Endothelial cell of umbilical vein (primary cell): ENCODE results near the gene ZIC2. TPM values are rescaled to one million over a fixed set of nuclear protein-coding genes. Genes with fewer than 3 reads are reported as not detected.

Experiments
- BruUV-seq: library from RNA; stranded (reverse); fragments of 400-500 nt; replicated peaks from 2 replicates; lab custom pipeline; 2021; lab: Mats Ljungman, UMichigan
- CTCF ChIA-PET: fragments of 300-600, 350-600 bp; sonication (Branson Sonifier 250); formaldehyde crosslinking; loops from one replicate; lab custom pipeline; 2021; ENCODE audit warnings: antibody characterized with exemption, inconsistent platforms; lab: Charles Lee
- POLR2A ChIA-PET: fragments of 300-600, 350-600 bp; sonication (Branson Sonifier 250); formaldehyde crosslinking; loops from one replicate; lab custom pipeline; 2021; ENCODE audit warnings: antibody characterized with exemption, inconsistent platforms; lab: Charles Lee
- DNase-seq: peaks from one replicate; pipeline ENCODE4 v3.0.0-alpha.2; 2011; ENCODE audit warnings: low read depth, low spot score
- FAIRE-seq: peaks from 2 replicates; lab custom pipeline; 2011; peaks lifted over from hg19 to GRCh38; lab: Jason Lieb, UNC
- H2AFZ ChIP-seq: 2 replicates; pipeline ENCODE4 v1.6.0; 2012; ENCODE audit warnings: low read depth, low read length, control low read depth, inconsistent platforms
- H3K27ac ChIP-seq: 2 replicates; pipeline ENCODE4 v1.5.1; 2011; ENCODE audit warnings: low read depth, mild to moderate bottlenecking, control low read depth, low read length, moderate library complexity; ENCODE audit not compliant: insufficient read depth
- H3K27me3 ChIP-seq, 2 experiments: 2 replicates each; pipeline versions ENCODE4 v1.6.0 to v1.6.1; 2011; ENCODE audit warnings: low read length in 2 of 2, mixed read lengths in 1 of 2; ENCODE audit not compliant: control insufficient read depth in 2 of 2, insufficient read depth in 2 of 2
- H3K36me3 ChIP-seq, 2 experiments: 2 replicates in 1 of 2; 3 replicates in 1 of 2; pipeline ENCODE4 v1.5.1; 2011; ENCODE audit warnings: low read length in 2 of 2, mild to moderate bottlenecking in 1 of 2, moderate library complexity in 1 of 2; ENCODE audit not compliant: control insufficient read depth in 2 of 2, insufficient read depth in 2 of 2; ENCODE audit errors: extremely low read depth in 1 of 2
- H3K4me1 ChIP-seq: 3 replicates; pipeline ENCODE4 v1.5.1; 2011; ENCODE audit warnings: mild to moderate bottlenecking, low read length; ENCODE audit not compliant: control insufficient read depth, insufficient read depth; ENCODE audit errors: extremely low read depth
- H3K4me2 ChIP-seq: 2 replicates; pipeline ENCODE4 v1.6.1; 2011; ENCODE audit warnings: low read length, control low read depth, mixed read lengths; ENCODE audit not compliant: insufficient read depth
- H3K4me3 ChIP-seq, 3 experiments: fragments of 200-600 bp in 1 of 3; sonication (generic), shearing (Covaris generic) in 1 of 3; replicated peaks in 1 of 3; 2 replicates each; pipeline ENCODE4 v1.5.1; 2011 to 2016; ENCODE audit warnings: control low read depth in 3 of 3, low read length in 3 of 3, mild to moderate bottlenecking in 2 of 3, inconsistent platforms in 1 of 3, low read depth in 1 of 3, moderate library complexity in 1 of 3; ENCODE audit not compliant: insufficient read depth in 1 of 3
- H3K79me2 ChIP-seq: 2 replicates; pipeline ENCODE4 v1.6.0; 2012; ENCODE audit warnings: low read length, inconsistent platforms; ENCODE audit not compliant: control insufficient read depth, insufficient read depth
- H3K9ac ChIP-seq: replicated peaks from 2 replicates; pipeline ENCODE3; 2011; ENCODE audit warnings: low read length, control low read depth; ENCODE audit not compliant: insufficient read depth; ENCODE audit errors: extremely low read depth
- H3K9me1 ChIP-seq: replicated peaks from 3 replicates; pipeline ENCODE4 v1.6.0; 2011; ENCODE audit warnings: mild to moderate bottlenecking, low read length; ENCODE audit not compliant: control insufficient read depth, insufficient read depth; ENCODE audit errors: extremely low read depth
- H3K9me3 ChIP-seq: replicated peaks from 2 replicates; pipeline ENCODE4 v1.5.1; 2012; ENCODE audit warnings: low read length, inconsistent platforms; ENCODE audit not compliant: control insufficient read depth, insufficient read depth
- H4K20me1 ChIP-seq: replicated peaks from 2 replicates; pipeline ENCODE3; 2011; ENCODE audit warnings: mild to moderate bottlenecking, low read length; ENCODE audit not compliant: control insufficient read depth, insufficient read depth; ENCODE audit errors: extremely low read depth
- EZH2 ChIP-seq: IDR thresholded peaks from 2 replicates; pipeline ENCODE4 v1.6.1; 2012; ENCODE audit warnings: borderline replicate concordance, low read depth, mild to moderate bottlenecking, moderate library complexity, low read length, inconsistent platforms; ENCODE audit not compliant: severe bottlenecking
- FOS ChIP-seq: IDR thresholded peaks from 2 replicates; pipeline ENCODE4 v1.6.1; 2011; ENCODE audit warnings: mild to moderate bottlenecking, low read length, moderate library complexity, borderline replicate concordance; ENCODE audit not compliant: insufficient read depth
- GATA2 ChIP-seq: IDR thresholded peaks from 2 replicates; pipeline ENCODE4 v1.7.0; 2011; ENCODE audit warnings: low read depth, mild to moderate bottlenecking, moderate library complexity, mixed read lengths, low read length; ENCODE audit not compliant: insufficient read length, insufficient read depth
- JUN ChIP-seq: IDR thresholded peaks from 2 replicates; pipeline ENCODE4 v1.6.1; 2011; ENCODE audit warnings: borderline replicate concordance, low read depth; ENCODE audit not compliant: insufficient read length, insufficient read depth
- MYC ChIP-seq: IDR thresholded peaks from one replicate; pipeline ENCODE4 v1.6.1; 2011; ENCODE audit warnings: mild to moderate bottlenecking, low read depth, low read length
- POLR2A ChIP-seq: IDR thresholded peaks from 2 replicates; pipeline ENCODE4 v1.6.1; 2012; ENCODE audit warnings: low read depth, mild to moderate bottlenecking, control low read depth, low read length
- POLR2AphosphoS5 ChIP-seq: IDR thresholded peaks from 2 replicates; pipeline ENCODE4 v1.6.1; 2012; ENCODE audit warnings: low read depth, mild to moderate bottlenecking, control low read depth, low read length, moderate library complexity; ENCODE audit not compliant: insufficient read depth
- dilution Hi-C: fragments of 300-500 bp; cut with MboI; formaldehyde crosslinking; loops from one replicate; pipeline ENCODE4 v1.15.0; 2019; ENCODE audit warnings: low sequenced_read_pairs; ENCODE audit not compliant: extremely low pct_ligation_motif_present
- intact Hi-C: fragments of 100-400 bp; cut with micrococcal nuclease; formaldehyde crosslinking; loops from one replicate; pipeline ENCODE4 v1.10.0; 2022
- polyA plus RNA-seq, 4 experiments: library from polyadenylated mRNA; depleted of rRNA in 3 of 4; stranded (reverse) in 3 of 4; unstranded in 1 of 4; fragments of >200 nt; gene quantifications; 2 replicates each; pipeline versions ENCODE4 v1.2.1 to v1.2.3, GENCODE V29; 2011 to 2012; ENCODE audit warnings: missing spikeins in 1 of 4
- total RNA-seq: library from RNA; stranded (reverse); gene quantifications from 2 replicates; pipeline ENCODE4 v1.2.3, GENCODE V29; 2021
- TF ChIP-seq, protein P1 (sequence below), 2 donors: IDR thresholded peaks; 1 replicate in 1 of 2; 2 replicates in 1 of 2; pipeline ENCODE4 v1.5.1; 2011; ENCODE audit warnings: low read length in 2 of 2, mild to moderate bottlenecking in 2 of 2, moderate library complexity in 2 of 2, control low read depth in 1 of 2, inconsistent platforms in 1 of 2, low read depth in 1 of 2; ENCODE audit not compliant: insufficient read depth in 1 of 2; ENCODE audit errors: extremely low read depth in 1 of 2
- TF ChIP-seq, protein P2 (sequence below): IDR thresholded peaks from 2 replicates; pipeline ENCODE4 v1.6.1; 2011; ENCODE audit not compliant: insufficient read depth, insufficient read length

ZIC2 gene
- total and polyA plus RNA-seq, 2 donors (not counting 3 experiments of a cell fraction or from before 2014, with no cell fraction given), result 0.03 TPM; not detected in 1

DNA sequence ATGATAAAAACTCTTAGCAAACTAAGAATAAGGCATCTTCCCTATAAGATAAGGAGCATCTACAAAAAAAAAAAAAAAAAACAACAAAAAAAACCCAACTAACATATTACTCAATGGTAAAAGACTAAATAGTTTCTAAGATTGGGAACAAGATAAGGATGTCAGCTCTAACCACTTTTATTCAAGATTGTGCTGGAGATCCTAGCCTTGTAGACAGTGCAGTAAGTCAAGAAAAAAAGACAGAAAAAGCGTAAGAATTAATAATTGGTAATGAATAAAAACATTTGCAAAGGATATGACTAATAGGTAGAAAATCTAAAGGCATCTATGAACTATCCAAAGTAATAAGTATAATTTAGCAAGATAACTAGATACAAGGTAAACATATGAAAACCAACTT is 33.0 kb downstream of the ZIC2 start:
- Histone ChIP-seq H3K4me1 (no peaks in the 10 kb centered on the region), H3K27me3 (no peaks in the 10 kb centered on the region), H3K79me2 (no peaks in the 10 kb centered on the region), H3K9me1 (no peaks in the 10 kb centered on the region), H3K9me3 (no peaks in the 10 kb centered on the region), H3K4me2 (no peak overlapping the region), H4K20me1 (no peaks in the 10 kb centered on the region), H3K4me3 (no peak overlapping the region), H3K27ac (no peak overlapping the region), H3K36me3 (no peaks in the 10 kb centered on the region), H2AFZ (no peak overlapping the region), H3K9ac (no peak overlapping the region)
- BruUV-seq, result no TSS peak
- POLR2A ChIA-PET, result no interaction called here
- DNase-seq, result no peak
- CTCF ChIA-PET, result no interaction called here
- TF ChIP-seq MYC, result no peak
- TF ChIP-seq, protein P1, sequence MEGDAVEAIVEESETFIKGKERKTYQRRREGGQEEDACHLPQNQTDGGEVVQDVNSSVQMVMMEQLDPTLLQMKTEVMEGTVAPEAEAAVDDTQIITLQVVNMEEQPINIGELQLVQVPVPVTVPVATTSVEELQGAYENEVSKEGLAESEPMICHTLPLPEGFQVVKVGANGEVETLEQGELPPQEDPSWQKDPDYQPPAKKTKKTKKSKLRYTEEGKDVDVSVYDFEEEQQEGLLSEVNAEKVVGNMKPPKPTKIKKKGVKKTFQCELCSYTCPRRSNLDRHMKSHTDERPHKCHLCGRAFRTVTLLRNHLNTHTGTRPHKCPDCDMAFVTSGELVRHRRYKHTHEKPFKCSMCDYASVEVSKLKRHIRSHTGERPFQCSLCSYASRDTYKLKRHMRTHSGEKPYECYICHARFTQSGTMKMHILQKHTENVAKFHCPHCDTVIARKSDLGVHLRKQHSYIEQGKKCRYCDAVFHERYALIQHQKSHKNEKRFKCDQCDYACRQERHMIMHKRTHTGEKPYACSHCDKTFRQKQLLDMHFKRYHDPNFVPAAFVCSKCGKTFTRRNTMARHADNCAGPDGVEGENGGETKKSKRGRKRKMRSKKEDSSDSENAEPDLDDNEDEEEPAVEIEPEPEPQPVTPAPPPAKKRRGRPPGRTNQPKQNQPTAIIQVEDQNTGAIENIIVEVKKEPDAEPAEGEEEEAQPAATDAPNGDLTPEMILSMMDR (IDR thresholded peaks at IDR 0.05; ENCODE audit: extremely low read depth in 1 of 2, insufficient read depth in 1 of 2, low read depth in 1 of 2, low read length in 2 of 2), result no peak
- no peak for TF ChIP-seq FOS
- TF ChIP-seq EZH2, result no peak
- TF ChIP-seq, protein P2, sequence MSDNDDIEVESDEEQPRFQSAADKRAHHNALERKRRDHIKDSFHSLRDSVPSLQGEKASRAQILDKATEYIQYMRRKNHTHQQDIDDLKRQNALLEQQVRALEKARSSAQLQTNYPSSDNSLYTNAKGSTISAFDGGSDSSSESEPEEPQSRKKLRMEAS, result no peak
- TF ChIP-seq POLR2A, result no peak
- no peak for TF ChIP-seq JUN
- TF ChIP-seq POLR2AphosphoS5, result no peak
- no peak for TF ChIP-seq GATA2
- dilution Hi-C loops, result no loop called here
- intact Hi-C loops, result no loop called here
- FAIRE-seq, result no peak
